GM18861 (cell line): ENCODE measurements around the gene NKAIN4.
"Not testable (repeated sequence)": the region's sequence is repeated elsewhere in the genome, so short reads cannot be mapped to it uniquely, and the experiment has no call there.

Experiments
- ATAC-seq: cut with Tn5 transposase; IDR thresholded peaks from one replicate; pipeline ENCODE4 v1.9.1; 2021; ENCODE audit not compliant: unreplicated experiment

Gene NKAIN4

GRCh38 chr20:63258781-63259180 is 4.5 kb upstream of the NKAIN4 start:
- ATAC-seq: no peak

DNA sequence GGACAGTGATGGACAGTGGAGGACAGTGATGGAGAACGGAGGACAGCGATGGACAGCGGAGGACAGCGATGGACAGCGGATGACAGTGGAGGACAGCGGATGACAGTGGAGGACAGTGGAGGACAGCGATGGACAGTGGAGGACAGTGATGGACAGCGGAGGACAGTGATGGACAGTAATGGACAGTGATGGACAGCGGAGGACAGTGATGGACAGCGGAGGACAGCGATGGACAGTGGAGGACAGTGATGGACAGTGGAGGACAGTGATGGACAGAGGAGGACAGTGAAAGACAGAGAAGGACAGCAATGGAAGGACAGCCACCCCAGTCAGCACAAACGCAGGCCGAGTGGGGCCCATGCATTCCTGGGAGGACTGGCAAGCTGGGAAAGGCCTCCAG is 3.4 kb upstream of the NKAIN4 start:
- ATAC-seq: no peak

- no peak for ATAC-seq
Measured at GRCh38 chr20:63256954-63257353, 2.7 kb upstream of the NKAIN4 start.

- no peak for ATAC-seq
Measured at GRCh38 chr20:63255931-63256704, 1.9 kb upstream of the NKAIN4 start.

DNA sequence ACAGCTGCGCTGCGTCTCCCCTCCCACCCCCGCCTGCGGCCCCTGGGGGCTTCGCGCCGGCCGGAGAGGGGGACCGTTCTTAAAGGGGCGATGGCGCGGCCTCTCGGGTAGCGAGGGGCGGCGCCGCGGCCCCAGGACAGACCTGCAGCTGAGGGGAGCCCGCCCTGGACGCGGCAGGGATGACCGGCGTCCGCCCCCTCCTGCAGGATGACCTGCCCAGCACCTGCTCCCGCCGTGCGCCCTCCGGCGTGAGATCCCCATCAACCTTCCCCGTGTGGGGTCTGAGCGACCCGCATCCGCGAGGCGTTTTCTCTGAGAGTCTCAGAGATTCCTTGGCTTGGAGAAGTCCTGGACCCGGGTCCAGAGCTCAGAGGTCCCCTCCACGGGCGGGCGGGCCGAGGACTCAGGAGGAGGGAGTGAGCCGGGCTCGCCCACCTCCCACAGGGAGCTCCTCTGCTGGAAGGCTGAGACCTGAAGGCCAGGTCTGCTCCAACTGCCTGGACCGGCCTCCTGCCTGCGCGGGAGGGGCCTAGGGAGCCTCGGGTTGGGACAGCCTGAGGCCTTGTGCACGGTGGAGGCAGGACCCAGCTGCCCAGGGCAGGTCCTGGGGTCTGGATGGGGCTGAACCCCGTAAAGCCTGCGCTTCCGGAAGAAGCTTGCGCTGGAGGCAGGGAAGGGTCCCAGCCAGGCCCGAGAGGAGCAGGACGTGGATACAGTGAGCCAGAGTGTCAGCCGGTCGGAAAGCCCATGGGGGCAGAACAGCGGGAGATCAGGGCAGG is 532 bp upstream of the NKAIN4 start:
- no peak for ATAC-seq

DNA sequence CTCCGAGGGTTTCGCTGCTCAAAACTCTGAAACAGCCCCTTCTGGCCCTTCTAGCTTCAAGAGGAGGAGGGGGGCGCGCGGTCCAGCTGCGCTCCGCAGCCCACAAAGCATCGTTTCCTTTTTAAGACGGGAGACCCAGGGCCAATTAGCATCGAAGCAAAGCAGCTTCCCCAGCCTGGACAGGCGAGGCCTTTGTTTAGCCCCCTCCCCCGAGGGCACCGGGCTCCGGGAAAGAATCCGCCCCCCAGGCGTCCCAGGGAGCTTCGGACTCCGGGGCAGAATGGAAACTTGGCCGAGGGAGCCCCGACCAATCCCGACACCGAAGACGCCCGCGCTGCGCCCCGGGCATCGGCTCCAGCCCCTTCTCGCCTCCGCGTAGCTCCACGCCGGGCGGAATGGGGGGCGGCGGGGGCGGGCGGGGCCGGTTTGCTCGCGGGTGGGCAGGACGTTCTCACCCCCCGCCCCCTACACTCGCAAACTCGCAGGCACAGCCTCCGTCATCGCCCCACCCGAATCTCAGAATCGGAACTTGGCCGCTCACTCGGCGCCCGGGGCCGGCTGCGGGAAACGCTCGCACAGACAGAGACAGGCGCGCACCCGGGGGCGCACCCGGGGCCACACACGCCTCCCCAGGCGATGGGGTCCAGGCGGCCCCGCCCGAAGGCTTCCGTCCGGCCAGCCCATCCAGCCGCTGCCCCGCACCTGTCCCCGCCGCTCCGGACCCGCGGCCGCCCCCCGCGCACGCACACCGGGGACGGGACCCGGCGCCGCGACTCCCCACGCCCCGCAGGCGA is 628 bp downstream of the NKAIN4 start:
- no peak for ATAC-seq

- no peak for ATAC-seq
Measured at GRCh38 chr20:63253065-63253437, 1.2 kb downstream of the NKAIN4 start.

- ATAC-seq: no peak
Measured at GRCh38 chr20:63252284-63252711, 2.0 kb downstream of the NKAIN4 start.

DNA sequence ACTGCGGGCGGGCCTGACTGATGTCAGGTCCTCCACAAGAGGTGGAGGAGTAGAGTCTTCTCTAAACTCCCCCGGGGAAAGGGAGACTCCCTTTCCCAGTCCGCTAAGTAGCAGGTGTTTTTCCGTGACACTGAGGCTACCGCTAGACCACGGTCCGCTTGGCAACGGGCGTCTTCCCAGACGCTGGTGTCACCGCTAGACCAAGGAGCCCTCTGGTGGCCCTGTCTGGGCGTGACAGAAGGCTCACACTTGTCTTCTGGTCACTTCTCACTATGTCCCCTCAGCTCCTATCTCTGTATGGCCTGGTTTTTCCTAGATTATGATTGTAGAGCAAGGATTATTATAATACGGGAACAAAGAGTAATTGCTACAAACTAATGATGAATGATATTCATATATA is 2.9 kb downstream of the NKAIN4 start:
- ATAC-seq: not testable (repeated sequence)

GRCh38 chr20:63249891-63250290 is 4.4 kb downstream of the NKAIN4 start:
- no peak for ATAC-seq

DNA sequence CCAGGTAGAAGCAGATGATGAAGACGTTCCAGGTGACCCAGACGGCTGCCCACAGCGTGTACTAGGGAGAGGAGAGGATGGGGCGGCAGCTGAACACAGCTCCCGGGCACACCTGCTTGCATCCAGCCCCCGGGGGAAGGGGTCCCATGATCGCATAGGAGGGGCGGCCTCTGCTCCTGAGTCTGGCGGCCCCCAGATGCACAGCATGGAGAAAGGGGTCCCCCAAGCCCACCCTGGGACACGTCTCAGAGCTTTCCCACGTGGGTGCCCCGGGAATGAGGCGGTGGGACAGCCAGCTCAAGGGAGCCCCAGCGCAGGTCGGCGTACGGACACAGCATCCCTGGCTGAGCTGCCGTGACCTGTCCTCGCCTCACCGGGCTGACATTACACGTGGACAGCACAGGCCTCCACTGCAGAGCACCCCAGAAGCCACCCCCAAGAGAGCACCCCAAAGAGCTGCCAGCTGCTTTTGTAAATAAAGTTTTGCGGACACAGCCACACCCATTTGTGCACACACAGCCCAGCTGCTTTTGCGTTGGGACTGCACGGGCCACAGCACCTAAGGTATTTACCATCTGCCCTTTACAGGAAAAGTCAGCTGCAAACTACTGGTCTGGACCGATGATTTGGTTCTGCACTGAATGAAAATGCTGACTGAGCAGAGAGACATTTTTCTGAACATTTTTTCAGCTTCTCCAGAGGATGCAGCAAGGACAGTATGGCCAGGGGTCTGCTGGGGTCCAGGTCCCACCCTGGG is 5.2 kb downstream of the NKAIN4 start:
- no peak for ATAC-seq

DNA sequence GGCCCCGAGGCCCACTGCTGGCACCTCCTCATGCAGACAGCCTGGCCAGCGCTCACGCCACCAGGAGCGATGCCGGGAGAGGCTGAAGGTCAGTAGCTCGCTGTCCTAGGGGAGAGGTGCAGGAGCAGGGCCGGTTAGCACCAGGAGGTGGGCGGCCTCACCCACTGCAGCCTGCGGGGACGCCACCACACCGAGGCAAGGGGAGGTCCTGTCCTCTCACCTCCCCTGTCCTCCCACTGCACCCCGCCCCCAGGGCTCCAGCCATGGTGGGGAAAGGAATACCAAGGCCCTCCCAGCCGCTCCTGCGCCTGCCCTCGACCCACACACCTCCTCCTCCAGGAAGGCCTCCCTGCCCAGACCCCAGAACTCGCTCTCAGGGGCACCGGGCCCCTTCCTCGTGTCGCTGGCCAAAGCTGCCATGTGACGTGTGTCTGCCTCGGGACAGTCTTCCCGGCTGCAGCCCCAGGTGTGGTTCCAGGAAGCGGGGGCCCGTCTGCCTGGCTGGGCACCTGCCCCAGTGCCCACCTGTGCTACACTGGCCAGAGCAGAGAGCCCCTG is 6.5 kb downstream of the NKAIN4 start:
- no peak for ATAC-seq

DNA sequence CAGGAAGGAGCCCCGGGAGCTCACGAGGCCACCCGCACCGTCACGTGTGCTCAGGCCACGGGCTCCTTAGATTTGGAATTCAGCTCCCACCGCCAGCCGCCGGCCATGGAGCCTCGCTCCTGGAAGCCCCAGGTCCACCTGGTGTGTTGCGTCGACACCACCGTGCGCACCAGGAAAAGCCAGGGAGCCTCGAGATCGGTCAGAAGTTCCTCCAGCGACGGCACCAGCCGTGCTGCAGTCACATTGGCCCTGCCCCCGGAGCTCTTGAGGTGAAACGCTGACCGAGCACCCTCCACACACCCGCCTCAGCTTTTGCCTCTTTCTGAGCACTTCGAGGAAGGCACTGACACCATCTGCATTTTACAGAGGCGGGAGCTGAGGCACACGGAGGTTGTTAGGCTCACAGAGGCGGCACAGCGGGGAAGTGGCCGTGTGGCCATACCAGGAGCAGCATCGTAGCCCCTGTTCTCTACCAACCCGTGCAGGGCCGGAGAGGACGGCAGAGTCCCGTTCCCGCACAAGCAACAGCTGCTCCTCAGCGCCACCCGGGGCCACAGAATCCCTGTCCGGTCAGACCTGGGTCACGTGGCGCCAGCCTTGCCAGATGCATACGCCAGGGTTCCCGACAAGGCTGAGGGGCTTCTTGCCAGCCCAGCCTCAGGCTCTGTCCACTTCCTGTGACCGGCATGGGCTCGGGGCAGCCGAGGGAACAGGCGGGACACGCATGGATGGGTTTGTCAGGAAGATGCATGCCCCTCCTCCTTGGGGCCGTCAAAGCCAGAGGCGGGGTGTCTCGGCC is 7.6 kb downstream of the NKAIN4 start:
- ATAC-seq: no peak

DNA sequence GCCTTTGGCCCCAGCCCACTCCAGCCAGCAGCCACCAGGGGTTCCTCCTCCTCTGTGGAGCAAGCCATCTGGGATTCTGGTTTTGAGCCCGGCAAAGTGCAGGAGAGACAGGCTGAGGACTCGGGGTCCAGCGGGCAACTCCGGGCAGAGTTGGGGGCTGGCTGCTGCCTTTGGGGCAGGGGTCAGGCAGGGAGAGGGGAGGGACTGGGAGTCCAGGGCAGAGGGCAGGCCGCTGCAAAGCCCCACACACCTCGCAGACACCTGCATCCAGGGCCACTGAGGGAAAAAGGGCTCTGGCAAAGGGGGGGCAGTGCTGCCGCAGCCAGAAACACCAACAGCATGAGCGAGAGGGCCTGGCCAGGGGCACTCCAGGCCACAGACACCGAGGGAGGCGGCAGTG is 9.8 kb downstream of the NKAIN4 start:
- ATAC-seq: no peak

- ATAC-seq: no peak
Measured at GRCh38 chr20:63243604-63244247, 10.5 kb downstream of the NKAIN4 start.

DNA sequence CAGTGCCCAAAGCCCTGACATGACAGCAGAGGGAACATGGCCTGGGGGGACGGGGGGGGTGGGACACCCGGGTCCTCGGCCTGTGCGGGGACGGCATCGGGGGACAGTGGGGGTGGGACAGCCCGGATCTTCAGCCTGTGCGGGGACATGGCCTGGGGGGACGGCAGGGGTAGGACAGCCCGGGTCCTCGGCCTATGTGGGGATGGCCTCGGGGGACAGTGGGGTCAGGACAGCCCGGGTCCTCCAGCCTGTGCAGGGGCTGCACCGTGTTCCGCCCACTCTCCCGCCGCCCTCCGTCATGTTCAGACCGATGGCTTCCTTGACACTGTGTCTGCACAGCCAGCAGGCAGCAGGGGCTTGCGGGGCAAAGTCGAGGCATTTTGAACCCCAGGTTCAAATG is 11.5 kb downstream of the NKAIN4 start:
- no peak for ATAC-seq

GRCh38 chr20:63241272-63241671 is 13.0 kb downstream of the NKAIN4 start:
- ATAC-seq: no peak

DNA sequence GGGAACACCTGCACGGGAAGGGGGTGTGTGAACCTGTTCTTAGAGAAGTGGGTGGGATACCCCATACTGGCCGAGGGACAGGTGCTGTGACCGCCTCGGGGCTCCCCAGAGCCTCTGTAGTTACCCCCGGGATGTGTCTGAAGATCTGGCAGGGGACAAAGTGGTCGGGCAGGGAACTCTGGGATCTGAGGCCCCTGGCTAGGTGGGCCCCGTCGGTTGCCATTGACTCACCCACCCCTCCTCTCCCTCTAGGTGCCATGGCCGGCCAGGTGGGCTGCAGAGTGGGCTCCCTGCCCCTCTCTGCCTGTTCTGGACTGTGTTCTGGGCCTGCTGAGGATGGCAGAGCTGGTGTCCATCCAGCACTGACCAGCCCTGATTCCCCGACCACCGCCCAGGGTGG is 14.3 kb downstream of the NKAIN4 start:
- no peak for ATAC-seq

DNA sequence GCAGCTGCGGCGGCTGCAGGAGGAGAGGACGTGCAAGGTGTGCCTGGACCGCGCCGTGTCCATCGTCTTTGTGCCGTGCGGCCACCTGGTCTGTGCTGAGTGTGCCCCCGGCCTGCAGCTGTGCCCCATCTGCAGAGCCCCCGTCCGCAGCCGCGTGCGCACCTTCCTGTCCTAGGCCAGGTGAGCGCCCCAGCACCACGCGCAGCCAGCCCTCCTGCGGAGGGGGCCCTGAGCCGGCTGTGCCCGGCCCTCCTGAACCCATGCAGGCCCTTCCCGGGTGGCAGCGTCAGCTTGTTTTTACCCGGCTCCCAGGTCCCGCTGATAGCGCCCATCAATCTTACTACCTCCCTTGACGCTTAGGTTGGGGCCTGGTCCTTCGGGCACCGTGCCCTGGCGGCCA is 14.8 kb downstream of the NKAIN4 start:
- no peak for ATAC-seq
